H9 (cell line): Measurements from ENCODE around the gene SLCO2A1. TPM values are rescaled to one million over a fixed set of nuclear protein-coding genes. Genes with fewer than 3 reads are reported as not detected.

Source experiments
- DNase-seq: peaks from one replicate; pipeline ENCODE4 v3.0.0-alpha.2; 2017
- H2AFZ ChIP-seq: one replicate; pipeline ENCODE4 v1.6.1; 2013; ENCODE audit warnings: mild to moderate bottlenecking, low read length, control low read depth, moderate library complexity
- H2AK5ac ChIP-seq: 2 replicates; pipeline ENCODE4 v1.6.1; 2013; ENCODE audit warnings: low read length, control low read depth, mixed read lengths; ENCODE audit not compliant: insufficient read length
- H2BK120ac ChIP-seq: one replicate; pipeline ENCODE4 v1.6.1; 2013; ENCODE audit warnings: low read depth, mild to moderate bottlenecking, low read length, control low read depth, inconsistent platforms; ENCODE audit not compliant: poor library complexity, severe bottlenecking
- H2BK12ac ChIP-seq: 2 replicates; pipeline ENCODE4 v1.6.1; 2013; ENCODE audit warnings: low read length, control low read depth, mixed read lengths, low read depth; ENCODE audit not compliant: insufficient read length
- H2BK15ac ChIP-seq: 2 replicates; pipeline ENCODE4 v1.6.1; 2013; ENCODE audit warnings: low read depth, low read length, control low read depth
- H2BK20ac ChIP-seq: one replicate; pipeline ENCODE4 v1.6.1; 2013; ENCODE audit warnings: low read depth, mild to moderate bottlenecking, low read length, control low read depth, inconsistent platforms; ENCODE audit not compliant: poor library complexity, severe bottlenecking
- H2BK5ac ChIP-seq: 2 replicates; pipeline ENCODE4 v1.6.1; 2013; ENCODE audit warnings: low read length, control low read depth, mixed read lengths; ENCODE audit not compliant: insufficient read length
- H3K14ac ChIP-seq: 2 replicates; pipeline ENCODE4 v1.6.1; 2013; ENCODE audit warnings: low read length, control low read depth; ENCODE audit not compliant: insufficient read depth
- H3K18ac ChIP-seq: 2 replicates; pipeline ENCODE4 v1.6.1; 2013; ENCODE audit warnings: low read depth, mild to moderate bottlenecking, mixed read lengths, low read length, control low read depth; ENCODE audit not compliant: insufficient read length
- H3K23ac ChIP-seq: 2 replicates; pipeline ENCODE4 v1.6.1; 2013; ENCODE audit warnings: low read length, control low read depth, mixed read lengths, low read depth; ENCODE audit not compliant: insufficient read length
- H3K23me2 ChIP-seq: 2 replicates; pipeline ENCODE4 v1.6.1; 2013; ENCODE audit warnings: low read depth, mild to moderate bottlenecking, mixed read lengths, low read length, control low read depth; ENCODE audit not compliant: insufficient read length, poor library complexity, severe bottlenecking
- H3K27ac ChIP-seq: 2 replicates; pipeline ENCODE4 v1.5.1; 2013; ENCODE audit warnings: low read length, control low read depth, mixed read lengths, low read depth; ENCODE audit not compliant: insufficient read length
- H3K27me3 ChIP-seq: 2 replicates; pipeline ENCODE4 v1.6.1; 2013; ENCODE audit warnings: low read length, control low read depth, inconsistent platforms; ENCODE audit not compliant: insufficient read depth
- H3K4ac ChIP-seq: 2 replicates; pipeline ENCODE4 v1.6.1; 2013; ENCODE audit warnings: low read depth, mild to moderate bottlenecking, control low read depth, inconsistent platforms, low read length, moderate library complexity
- H3K4me1 ChIP-seq: 2 replicates; pipeline ENCODE4 v1.6.1; 2013; ENCODE audit warnings: low read length, control low read depth, inconsistent platforms; ENCODE audit not compliant: insufficient read depth
- H3K4me2 ChIP-seq: 2 replicates; pipeline ENCODE4 v1.6.1; 2013; ENCODE audit warnings: low read length, control low read depth, mixed read lengths; ENCODE audit not compliant: insufficient read length, insufficient read depth
- H3K56ac ChIP-seq: 2 replicates; pipeline ENCODE4 v1.6.1; 2013; ENCODE audit warnings: low read depth, mild to moderate bottlenecking, mixed read lengths, low read length, control low read depth; ENCODE audit not compliant: insufficient read length
- H3K79me1 ChIP-seq: 2 replicates; pipeline ENCODE4 v1.6.1; 2013; ENCODE audit warnings: low read depth, mild to moderate bottlenecking, moderate library complexity, low read length, control low read depth, inconsistent platforms; ENCODE audit not compliant: insufficient read depth, poor library complexity, severe bottlenecking
- H3K79me2 ChIP-seq: 2 replicates; pipeline ENCODE4 v1.6.1; 2013; ENCODE audit warnings: low read length, control low read depth, inconsistent platforms; ENCODE audit not compliant: insufficient read depth
- H3K9ac ChIP-seq: 2 replicates; pipeline ENCODE4 v1.6.1; 2013; ENCODE audit warnings: low read length, control low read depth, mixed read lengths; ENCODE audit not compliant: insufficient read length; ENCODE audit errors: extremely low read depth
- H3K9me3 ChIP-seq: one replicate; pipeline ENCODE4 v1.6.1; 2013; ENCODE audit warnings: low read depth, low read length, inconsistent platforms; ENCODE audit not compliant: control insufficient read depth
- H3T11ph ChIP-seq: one replicate; pipeline ENCODE4 v1.6.1; 2013; ENCODE audit warnings: mild to moderate bottlenecking, low read length, control low read depth, inconsistent platforms
- H4K20me1 ChIP-seq: one replicate; pipeline ENCODE4 v1.6.1; 2013; ENCODE audit not compliant: control insufficient read depth, insufficient read length, insufficient read depth
- H4K5ac ChIP-seq: 2 replicates; pipeline ENCODE4 v1.6.1; 2013; ENCODE audit warnings: low read depth, mild to moderate bottlenecking, mixed read lengths, low read length, control low read depth; ENCODE audit not compliant: insufficient read length
- H4K8ac ChIP-seq: replicated peaks from 2 replicates; pipeline ENCODE4 v1.6.1; 2013; ENCODE audit warnings: low read length, control low read depth, mixed read lengths, low read depth; ENCODE audit not compliant: insufficient read length
- H4K91ac ChIP-seq: 2 replicates; pipeline ENCODE4 v1.6.1; 2013; ENCODE audit warnings: low read depth, mild to moderate bottlenecking, moderate library complexity, mixed read lengths, low read length, control low read depth; ENCODE audit not compliant: insufficient read length
- H3K27ac Mint-ChIP-seq, 3 experiments: 2 replicates in 2 of 3; 3 replicates in 1 of 3; pipeline ENCODE4 v1.8.0; 2020 to 2021; ENCODE audit warnings: mixed read lengths in 3 of 3, mild to moderate bottlenecking in 1 of 3, moderate library complexity in 1 of 3
- H3K27me3 Mint-ChIP-seq: 2 replicates; pipeline ENCODE4 v1.8.0; 2021; ENCODE audit warnings: low read depth, mild to moderate bottlenecking, moderate library complexity, mixed read lengths
- H3K36me3 Mint-ChIP-seq, 3 experiments: 2 replicates in 2 of 3; 3 replicates in 1 of 3; pipeline ENCODE4 v1.8.0; 2020 to 2021; ENCODE audit warnings: low read depth in 3 of 3, mixed read lengths in 3 of 3; ENCODE audit not compliant: insufficient read depth in 1 of 3
- H3K4me1 Mint-ChIP-seq, 2 experiments: 2 replicates each; pipeline ENCODE4 v1.8.0; 2020; ENCODE audit warnings: mixed read lengths in 2 of 2
- H3K4me3 Mint-ChIP-seq, 2 experiments: 2 replicates in 1 of 2; 3 replicates in 1 of 2; pipeline ENCODE4 v1.8.0; 2020 to 2021; ENCODE audit warnings: mild to moderate bottlenecking in 2 of 2, mixed read lengths in 2 of 2, moderate library complexity in 1 of 2
- H3K9me3 Mint-ChIP-seq, 2 experiments: 2 replicates in 1 of 2; 3 replicates in 1 of 2; pipeline ENCODE4 v1.8.0; 2020; ENCODE audit warnings: mild to moderate bottlenecking in 2 of 2, mixed read lengths in 2 of 2, moderate library complexity in 1 of 2
- CTCF ChIP-seq: fragments of 200-600 bp; sonication (generic); conservative IDR thresholded peaks from 3 replicates; pipeline ENCODE4 v1.8.0; 2021; ENCODE audit warnings: antibody characterized with exemption, mild to moderate bottlenecking
- WGBS: extraction: QIAGEN DNeasy Blood & Tissue Kit; methylation state at CpG from one replicate; pipeline ENCODE4 v1.1.7; 2013; ENCODE audit warnings: missing lambda C conversion rate, low lambda C conversion rate, mixed read lengths; ENCODE audit not compliant: insufficient read length; ENCODE audit errors: extremely low coverage; 5-methylcytosine and 5-hydroxymethylcytosine counted together
- total RNA-seq: library from RNA; stranded (reverse); gene quantifications from 2 replicates; pipeline ENCODE4 v1.2.1, GENCODE V29; 2021

SLCO2A1 gene
- total RNA-seq, 1 experiment from 2014 or later: 0.98 TPM

DNA sequence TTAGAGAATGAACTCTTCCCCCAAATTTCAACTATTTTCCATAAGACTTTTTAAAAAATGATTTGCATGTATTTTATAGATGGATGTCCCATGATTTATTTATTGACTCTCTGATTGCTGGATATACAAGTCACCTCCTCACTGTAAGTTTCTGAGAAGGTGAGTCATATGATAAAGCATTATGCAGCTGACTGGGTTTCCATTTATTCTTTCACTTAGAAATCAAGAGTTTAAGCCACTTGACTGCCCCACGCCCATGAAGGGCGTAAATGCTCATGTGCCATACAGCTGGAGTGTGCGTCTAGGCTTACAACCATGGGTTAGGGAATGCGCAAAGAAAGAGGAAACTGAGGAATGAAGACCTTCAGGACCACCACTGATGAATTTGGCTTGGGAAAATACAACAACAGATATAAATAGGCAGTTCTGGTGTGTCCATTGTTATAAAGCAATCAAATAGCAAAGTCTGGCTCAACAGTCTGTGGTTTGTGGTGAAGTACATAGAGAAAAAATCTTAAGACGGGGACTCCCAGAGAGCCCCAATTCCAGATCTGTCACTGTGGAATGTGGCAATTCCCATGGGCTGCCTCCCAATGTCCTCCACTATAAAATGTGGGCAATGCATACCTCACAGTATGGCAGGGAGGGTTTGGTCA lies 20.3 kb downstream of the SLCO2A1 start:
- no peak for DNase-seq
- H3K14ac ChIP-seq: no peak overlapping the region
- no peak overlapping the region for H2BK20ac ChIP-seq
- H3K9ac ChIP-seq: no peak overlapping the region
- H2BK5ac ChIP-seq: no peak overlapping the region
- H3K9me3 ChIP-seq: no peaks in the 10 kb centered on the region
- no peak overlapping the region for H3K4ac ChIP-seq
- Mint-ChIP-seq H3K4me3 (no peak overlapping the region), H3K9me3 (peaks cover 8 to 10% of the 10 kb centered on the region in 2 experiments; a peak in 4 of 5 replicates), H3K27me3 (peaks cover 7% of the 10 kb centered on the region), H3K36me3 (peaks cover 2 to 6% (median 5%) of the 10 kb centered on the region in 3 experiments; a peak in 4 of 7 replicates), H3K4me1 (no peaks in the 10 kb centered on the region), H3K27ac (no peak overlapping the region)
- H2BK120ac ChIP-seq: no peak overlapping the region
- no peaks in the 10 kb centered on the region for H3K23me2 ChIP-seq
- H4K8ac ChIP-seq: no peak overlapping the region
- no peaks in the 10 kb centered on the region for H3K79me2 ChIP-seq
- no CpG with 5 or more reads among the region's 5 CpGs for WGBS
- H3K79me1 ChIP-seq: no peaks in the 10 kb centered on the region
- no peak overlapping the region for H3K4me2 ChIP-seq
- H3K4me1 ChIP-seq: no peaks in the 10 kb centered on the region
- H3K18ac ChIP-seq: no peak overlapping the region
- no peak overlapping the region for H3K56ac ChIP-seq
- no peak overlapping the region for H2BK15ac ChIP-seq
- H2AK5ac ChIP-seq: no peak overlapping the region
- no peak for TF ChIP-seq CTCF
- H3K23ac ChIP-seq: no peak overlapping the region
- H2BK12ac ChIP-seq: no peak overlapping the region
- no peak overlapping the region for H3T11ph ChIP-seq
- H3K27me3 ChIP-seq: no peaks in the 10 kb centered on the region
- H4K5ac ChIP-seq: no peak overlapping the region
- no peak overlapping the region for H3K27ac ChIP-seq
- no peak overlapping the region for H4K91ac ChIP-seq
- H4K20me1 ChIP-seq: no peaks in the 10 kb centered on the region
- H2AFZ ChIP-seq: no peak overlapping the region
